Colonic mucosa (tissue), 4 donors: Measurements from ENCODE around the gene PRR35. TPM values are rescaled to one million over a fixed set of nuclear protein-coding genes. Genes with fewer than 3 reads are reported as not detected.
A peak's percentile ranks its signal among the peaks of the same experiment; 100 is the strongest.

ENCODE experiments used
- DNase-seq: peaks from one replicate; pipeline ENCODE4 v3.0.0-alpha.2; 2020
- H3K27ac ChIP-seq: fragments of 200-600 bp; one replicate; pipeline ENCODE4 v1.8.0; 2021
- H3K27me3 ChIP-seq: fragments of 200-600 bp; one replicate; pipeline ENCODE4 v1.8.0; 2021
- H3K36me3 ChIP-seq: fragments of 200-600 bp; one replicate; pipeline ENCODE4 v1.8.0; 2021
- H3K4me1 ChIP-seq: fragments of 200-600 bp; one replicate; pipeline ENCODE4 v1.8.0; 2021; ENCODE audit warnings: mild to moderate bottlenecking
- H3K4me3 ChIP-seq: fragments of 200-600 bp; one replicate; pipeline ENCODE4 v1.8.0; 2021
- H3K9ac ChIP-seq, 2 donors: one replicate each; pipeline ENCODE4 v1.7.0; 2013; ENCODE audit warnings: control low read depth in 2 of 2, low read depth in 2 of 2, low read length in 2 of 2
- H3K9me3 ChIP-seq: fragments of 200-600 bp; one replicate; pipeline ENCODE4 v1.8.0; 2021
- CTCF ChIP-seq: fragments of 200-600 bp; IDR thresholded peaks from one replicate; pipeline ENCODE4 v1.8.0; 2022; ENCODE audit warnings: antibody characterized with exemption, mild to moderate bottlenecking
- intact Hi-C: fragments of 100-400 bp; cut with DNase I; formaldehyde crosslinking; loops from one replicate; pipeline ENCODE4 v1.14.1; 2022
- total RNA-seq, 2 donors: library from RNA; stranded (reverse); fragmentation: NEBNext Ultra II Directional in 1 of 2; extraction: Animal tissue kit (Norgen Biotek cat#: 25700) in 1 of 2; gene quantifications; one replicate each; pipeline ENCODE4 v1.2.1, GENCODE V29; 2021
- donor health status: healthy.
- donor health status: DM: no; HTN: no; CAD: no.
- donor health status: DM: no; HTN: no; CAD: no.

PRR35 gene
- total RNA-seq, 2 donors from 2014 or later: not detected

- H3K36me3 ChIP-seq: no peaks in the 10 kb centered on the region
Measured at GRCh38 chr16:590188-590814, 30.1 kb downstream of the PRR35 start.

GRCh38 chr16:590815-591200 lies 30.6 kb downstream of the PRR35 start:
- H3K4me1 ChIP-seq: peaks cover 25% of the 10 kb centered on the region
- H3K4me3 ChIP-seq: peak overlapping the region; percentile 84
- no peak for TF ChIP-seq CTCF
- DNase-seq: no peak
- no peak overlapping the region for H3K27ac ChIP-seq
- H3K9me3 ChIP-seq: no peaks in the 10 kb centered on the region
- H3K27me3 ChIP-seq: no peaks in the 10 kb centered on the region
- H3K9ac ChIP-seq: peak overlapping the region; percentile 86 to 96
- intact Hi-C loops: no loop called here
- H3K36me3 ChIP-seq: no peaks in the 10 kb centered on the region

More at GRCh38 chr16:590188-590814, 30.1 kb downstream of the PRR35 start:
- intact Hi-C loops: no loop called here
- peak overlapping the region; percentile 84 for H3K4me3 ChIP-seq
- no peaks in the 10 kb centered on the region for H3K9me3 ChIP-seq
- peaks cover 25% of the 10 kb centered on the region for H3K4me1 ChIP-seq
- peak overlapping the region; percentile 79 for H3K27ac ChIP-seq
- no peak for DNase-seq
- no peak for TF ChIP-seq CTCF
- H3K9ac ChIP-seq: peak overlapping the region; percentile 86 to 96
- no peaks in the 10 kb centered on the region for H3K27me3 ChIP-seq

GRCh38 chr16:591231-591630 lies 31.0 kb downstream of the PRR35 start:
- peaks cover 25% of the 10 kb centered on the region for H3K4me1 ChIP-seq
- H3K27ac ChIP-seq: no peak overlapping the region
- H3K9me3 ChIP-seq: no peaks in the 10 kb centered on the region
- H3K9ac ChIP-seq: peak overlapping the region; percentile 86 to 96
- no peaks in the 10 kb centered on the region for H3K27me3 ChIP-seq
- TF ChIP-seq CTCF: no peak
- H3K36me3 ChIP-seq: no peaks in the 10 kb centered on the region
- peak overlapping the region; percentile 84 for H3K4me3 ChIP-seq
- no peak for DNase-seq
- intact Hi-C loops: no loop called here

- Histone ChIP-seq H3K9ac (peak overlapping the region; percentile 46 to 69), H3K27ac (peak overlapping the region; percentile 96), H3K4me1 (peaks cover 25% of the 10 kb centered on the region), H3K36me3 (no peaks in the 10 kb centered on the region), H3K4me3 (no peak overlapping the region), H3K9me3 (no peaks in the 10 kb centered on the region), H3K27me3 (no peaks in the 10 kb centered on the region)
- intact Hi-C loops: no loop called here
- no peak for DNase-seq
- no peak for TF ChIP-seq CTCF
Measured at GRCh38 chr16:591892-592517, 31.8 kb downstream of the PRR35 start.

GRCh38 chr16:592518-593306 lies 32.5 kb downstream of the PRR35 start:
- DNase-seq: peak; percentile 68
- Histone ChIP-seq H3K4me3 (no peak overlapping the region), H3K9ac (peak overlapping the region; percentile 0 to 69), H3K27me3 (no peaks in the 10 kb centered on the region), H3K4me1 (peaks cover 25% of the 10 kb centered on the region), H3K27ac (peak overlapping the region; percentile 96), H3K9me3 (no peaks in the 10 kb centered on the region), H3K36me3 (no peaks in the 10 kb centered on the region)
- no peak for TF ChIP-seq CTCF
- intact Hi-C loops: no loop called here
